Measurements from ENCODE around the gene NPSR1.

Gene NPSR1

GRCh38 chr7:34748728-34749089, 90.7 kb downstream of the NPSR1 start:
- no peak overlapping the region for H3K9ac ChIP-seq (ENCODE audit: low read length)
- H3K9me3 ChIP-seq (ENCODE audit: control insufficient read depth, low read depth, low read length): no peaks in the 10 kb centered on the region
- no peaks in the 10 kb centered on the region for H3K27me3 ChIP-seq (ENCODE audit: control insufficient read depth, insufficient read depth, low read length)
- H3K27ac ChIP-seq (ENCODE audit: low read length): no peak overlapping the region
- no peaks in the 10 kb centered on the region for H3K4me1 ChIP-seq (ENCODE audit: control insufficient read depth, low read depth, low read length)
- H3K4me3 ChIP-seq (ENCODE audit: low read length): no peak overlapping the region
- no peaks in the 10 kb centered on the region for H3K36me3 ChIP-seq (ENCODE audit: control insufficient read depth, low read depth, low read length)

- H3K9me3 ChIP-seq (ENCODE audit: control insufficient read depth, low read depth, low read length): no peaks in the 10 kb centered on the region
- no peaks in the 10 kb centered on the region for H3K4me1 ChIP-seq (ENCODE audit: control insufficient read depth, low read depth, low read length)
- H3K27ac ChIP-seq (ENCODE audit: low read length): no peak overlapping the region
- H3K36me3 ChIP-seq (ENCODE audit: control insufficient read depth, low read depth, low read length): no peaks in the 10 kb centered on the region
- H3K27me3 ChIP-seq (ENCODE audit: control insufficient read depth, insufficient read depth, low read length): no peaks in the 10 kb centered on the region
- no peak overlapping the region for H3K4me3 ChIP-seq (ENCODE audit: low read length)
- no peak overlapping the region for H3K9ac ChIP-seq (ENCODE audit: low read length)
Observed at GRCh38 chr7:34749446-34749845, 91.4 kb downstream of the NPSR1 start.

DNA sequence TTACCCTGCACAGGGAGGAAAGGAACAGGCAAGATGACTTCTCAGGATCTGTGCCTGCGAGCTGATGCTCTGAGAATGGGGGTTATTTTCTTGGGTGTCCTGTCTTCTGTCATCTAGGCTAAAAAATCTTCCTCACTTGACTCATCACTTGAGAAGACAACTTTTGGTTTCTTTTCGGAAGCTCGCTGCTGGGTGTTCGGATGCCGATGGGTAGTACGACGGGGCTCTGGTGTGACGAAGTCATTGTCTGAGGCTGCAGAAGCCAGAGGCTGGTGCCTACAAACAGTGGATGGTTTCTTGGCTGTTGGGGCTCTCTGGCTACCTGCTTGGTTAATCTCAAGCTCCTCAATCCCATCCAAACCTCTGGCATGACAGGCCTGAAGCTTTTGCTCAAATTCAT, 92.2 kb downstream of the NPSR1 start:
- no peak overlapping the region for H3K4me3 ChIP-seq (ENCODE audit: low read length)
- H3K36me3 ChIP-seq (ENCODE audit: control insufficient read depth, low read depth, low read length): no peaks in the 10 kb centered on the region
- no peak overlapping the region for H3K9ac ChIP-seq (ENCODE audit: low read length)
- H3K9me3 ChIP-seq (ENCODE audit: control insufficient read depth, low read depth, low read length): no peaks in the 10 kb centered on the region
- H3K27me3 ChIP-seq (ENCODE audit: control insufficient read depth, insufficient read depth, low read length): no peaks in the 10 kb centered on the region
- H3K27ac ChIP-seq (ENCODE audit: low read length): no peak overlapping the region
- no peaks in the 10 kb centered on the region for H3K4me1 ChIP-seq (ENCODE audit: control insufficient read depth, low read depth, low read length)

DNA sequence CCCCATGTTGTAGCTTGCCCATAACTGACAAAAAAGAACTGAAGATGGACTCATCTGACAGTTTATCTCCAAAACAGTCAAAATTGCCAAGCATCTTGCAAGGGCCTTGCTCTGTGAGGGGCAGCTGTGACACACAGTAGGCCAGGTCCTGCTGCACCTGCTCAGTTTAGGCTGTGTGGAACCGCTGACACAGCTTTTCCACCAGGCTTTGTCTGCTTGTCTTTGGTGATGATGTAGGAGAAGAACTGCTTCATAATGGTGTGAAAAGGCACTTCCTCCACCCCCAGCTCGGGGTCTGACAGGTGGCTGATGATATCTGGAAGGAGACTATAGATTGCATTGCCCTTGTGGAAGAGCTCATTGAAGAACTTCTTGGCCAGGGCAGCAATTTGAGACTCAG, 92.6 kb downstream of the NPSR1 start:
- H3K27me3 ChIP-seq (ENCODE audit: control insufficient read depth, insufficient read depth, low read length): no peaks in the 10 kb centered on the region
- H3K36me3 ChIP-seq (ENCODE audit: control insufficient read depth, low read depth, low read length): no peaks in the 10 kb centered on the region
- H3K4me1 ChIP-seq (ENCODE audit: control insufficient read depth, low read depth, low read length): no peaks in the 10 kb centered on the region
- no peaks in the 10 kb centered on the region for H3K9me3 ChIP-seq (ENCODE audit: control insufficient read depth, low read depth, low read length)
- H3K27ac ChIP-seq (ENCODE audit: low read length): no peak overlapping the region
- no peak overlapping the region for H3K4me3 ChIP-seq (ENCODE audit: low read length)
- no peak overlapping the region for H3K9ac ChIP-seq (ENCODE audit: low read length)

GRCh38 chr7:34751725-34752643, 94.0 kb downstream of the NPSR1 start:
- H3K36me3 ChIP-seq (ENCODE audit: control insufficient read depth, low read depth, low read length): no peaks in the 10 kb centered on the region
- no peaks in the 10 kb centered on the region for H3K27me3 ChIP-seq (ENCODE audit: control insufficient read depth, insufficient read depth, low read length)
- H3K27ac ChIP-seq (ENCODE audit: low read length): no peak overlapping the region
- no peaks in the 10 kb centered on the region for H3K4me1 ChIP-seq (ENCODE audit: control insufficient read depth, low read depth, low read length)
- H3K9ac ChIP-seq (ENCODE audit: low read length): no peak overlapping the region
- no peaks in the 10 kb centered on the region for H3K9me3 ChIP-seq (ENCODE audit: control insufficient read depth, low read depth, low read length)
- no peak overlapping the region for H3K4me3 ChIP-seq (ENCODE audit: low read length)

- H3K4me3 ChIP-seq (ENCODE audit: low read length): no peak overlapping the region
- no peaks in the 10 kb centered on the region for H3K36me3 ChIP-seq (ENCODE audit: control insufficient read depth, low read depth, low read length)
- H3K9me3 ChIP-seq (ENCODE audit: control insufficient read depth, low read depth, low read length): no peaks in the 10 kb centered on the region
- H3K27me3 ChIP-seq (ENCODE audit: control insufficient read depth, insufficient read depth, low read length): no peaks in the 10 kb centered on the region
- no peak overlapping the region for H3K27ac ChIP-seq (ENCODE audit: low read length)
- H3K9ac ChIP-seq (ENCODE audit: low read length): no peak overlapping the region
- no peaks in the 10 kb centered on the region for H3K4me1 ChIP-seq (ENCODE audit: control insufficient read depth, low read depth, low read length)
Observed at GRCh38 chr7:34752929-34753328, 94.9 kb downstream of the NPSR1 start.

- Histone ChIP-seq H3K27me3 (ENCODE audit: control insufficient read depth, insufficient read depth, low read length) (no peaks in the 10 kb centered on the region), H3K9me3 (ENCODE audit: control insufficient read depth, low read depth, low read length) (no peaks in the 10 kb centered on the region), H3K27ac (ENCODE audit: low read length) (no peak overlapping the region), H3K36me3 (ENCODE audit: control insufficient read depth, low read depth, low read length) (no peaks in the 10 kb centered on the region), H3K4me1 (ENCODE audit: control insufficient read depth, low read depth, low read length) (no peaks in the 10 kb centered on the region), H3K9ac (ENCODE audit: low read length) (no peak overlapping the region), H3K4me3 (ENCODE audit: low read length) (no peak overlapping the region)
Observed at GRCh38 chr7:34755008-34755407, 97.0 kb downstream of the NPSR1 start.

DNA sequence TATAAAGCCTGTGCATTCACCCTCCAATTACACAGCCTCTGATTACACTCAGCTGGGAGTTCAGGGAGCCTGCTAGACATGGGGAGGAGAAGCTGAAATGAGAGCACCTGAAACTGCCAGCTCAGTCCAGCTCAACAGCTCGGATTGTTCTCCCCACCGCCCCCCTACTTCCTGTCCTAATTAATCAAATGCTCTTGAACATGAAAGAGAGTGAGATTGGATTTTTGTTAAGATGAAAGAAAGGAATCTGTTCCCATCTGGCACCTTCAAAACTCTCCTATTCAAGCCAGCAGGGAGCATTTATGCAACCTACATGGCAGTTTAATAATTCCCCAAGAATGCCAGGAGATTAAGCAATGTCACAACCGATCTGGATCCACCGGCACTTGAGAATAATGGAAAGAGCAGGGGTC, 98.0 kb downstream of the NPSR1 start:
- H3K9ac ChIP-seq (ENCODE audit: low read length): no peak overlapping the region
- no peaks in the 10 kb centered on the region for H3K27me3 ChIP-seq (ENCODE audit: control insufficient read depth, insufficient read depth, low read length)
- H3K4me3 ChIP-seq (ENCODE audit: low read length): no peak overlapping the region
- no peaks in the 10 kb centered on the region for H3K9me3 ChIP-seq (ENCODE audit: control insufficient read depth, low read depth, low read length)
- H3K4me1 ChIP-seq (ENCODE audit: control insufficient read depth, low read depth, low read length): no peaks in the 10 kb centered on the region
- H3K36me3 ChIP-seq (ENCODE audit: control insufficient read depth, low read depth, low read length): no peaks in the 10 kb centered on the region
- no peak overlapping the region for H3K27ac ChIP-seq (ENCODE audit: low read length)

DNA sequence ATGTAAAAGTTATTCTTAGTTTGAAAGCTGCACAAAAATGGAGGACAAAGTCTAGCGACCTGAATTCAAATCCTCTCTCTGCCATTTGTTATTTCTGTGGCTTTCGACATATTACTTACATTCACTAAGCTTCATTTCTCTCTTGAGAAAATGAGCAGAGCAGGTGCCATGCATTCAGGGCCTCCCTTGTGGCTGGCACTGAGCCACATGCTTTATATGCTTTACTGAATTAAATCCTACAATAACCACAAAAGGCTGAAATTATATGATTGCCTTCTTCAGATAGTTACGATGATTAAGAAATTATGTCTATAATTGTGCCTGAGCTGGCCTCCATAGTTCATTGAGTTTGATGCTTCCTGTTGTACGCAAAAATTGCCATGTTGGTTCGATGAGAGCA, 98.7 kb downstream of the NPSR1 start:
- Histone ChIP-seq H3K9ac (ENCODE audit: low read length) (no peak overlapping the region), H3K4me1 (ENCODE audit: control insufficient read depth, low read depth, low read length) (no peaks in the 10 kb centered on the region), H3K27me3 (ENCODE audit: control insufficient read depth, insufficient read depth, low read length) (no peaks in the 10 kb centered on the region), H3K9me3 (ENCODE audit: control insufficient read depth, low read depth, low read length) (no peaks in the 10 kb centered on the region), H3K36me3 (ENCODE audit: control insufficient read depth, low read depth, low read length) (no peaks in the 10 kb centered on the region), H3K4me3 (ENCODE audit: low read length) (no peak overlapping the region), H3K27ac (ENCODE audit: low read length) (no peak overlapping the region)

DNA sequence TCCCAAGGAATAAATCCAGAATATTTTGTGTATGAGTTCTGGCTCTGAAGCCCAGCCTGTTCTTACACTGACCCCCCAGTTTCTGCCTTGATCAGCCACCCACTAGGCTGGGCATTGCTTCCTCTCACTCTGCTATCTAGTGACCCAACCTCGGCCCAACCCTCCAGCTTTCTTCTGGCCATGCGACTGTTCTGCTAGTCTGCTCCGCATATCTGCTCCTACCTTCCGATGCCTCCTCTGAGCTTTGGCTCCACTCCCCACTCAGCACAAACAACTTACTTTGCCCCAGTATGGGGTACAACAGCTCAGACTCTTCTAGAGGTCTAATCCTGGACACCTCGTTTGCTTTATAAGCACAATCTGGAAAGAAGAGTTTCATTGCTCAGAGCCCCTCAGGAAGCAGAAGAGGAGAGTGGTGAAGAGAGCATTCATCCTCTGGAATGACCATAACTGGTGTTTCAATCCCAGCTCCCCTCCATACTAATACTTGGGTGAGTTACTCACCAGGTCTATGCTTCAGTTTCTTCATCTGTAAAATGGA, 99.6 kb downstream of the NPSR1 start:
- Histone ChIP-seq H3K36me3 (ENCODE audit: control insufficient read depth, low read depth, low read length) (no peaks in the 10 kb centered on the region), H3K4me3 (ENCODE audit: low read length) (no peak overlapping the region), H3K4me1 (ENCODE audit: control insufficient read depth, low read depth, low read length) (no peaks in the 10 kb centered on the region), H3K27ac (ENCODE audit: low read length) (no peak overlapping the region), H3K27me3 (ENCODE audit: control insufficient read depth, insufficient read depth, low read length) (no peaks in the 10 kb centered on the region), H3K9ac (ENCODE audit: low read length) (no peak overlapping the region), H3K9me3 (ENCODE audit: control insufficient read depth, low read depth, low read length) (no peaks in the 10 kb centered on the region)

GRCh38 chr7:34758111-34758601, 100.1 kb downstream of the NPSR1 start:
- Histone ChIP-seq H3K27me3 (ENCODE audit: control insufficient read depth, insufficient read depth, low read length) (no peaks in the 10 kb centered on the region), H3K4me1 (ENCODE audit: control insufficient read depth, low read depth, low read length) (no peaks in the 10 kb centered on the region), H3K27ac (ENCODE audit: low read length) (no peak overlapping the region), H3K36me3 (ENCODE audit: control insufficient read depth, low read depth, low read length) (no peaks in the 10 kb centered on the region), H3K9ac (ENCODE audit: low read length) (no peak overlapping the region), H3K4me3 (ENCODE audit: low read length) (no peak overlapping the region), H3K9me3 (ENCODE audit: control insufficient read depth, low read depth, low read length) (no peaks in the 10 kb centered on the region)
